ENCODE data around the gene NUP160.

Gene NUP160

DNA sequence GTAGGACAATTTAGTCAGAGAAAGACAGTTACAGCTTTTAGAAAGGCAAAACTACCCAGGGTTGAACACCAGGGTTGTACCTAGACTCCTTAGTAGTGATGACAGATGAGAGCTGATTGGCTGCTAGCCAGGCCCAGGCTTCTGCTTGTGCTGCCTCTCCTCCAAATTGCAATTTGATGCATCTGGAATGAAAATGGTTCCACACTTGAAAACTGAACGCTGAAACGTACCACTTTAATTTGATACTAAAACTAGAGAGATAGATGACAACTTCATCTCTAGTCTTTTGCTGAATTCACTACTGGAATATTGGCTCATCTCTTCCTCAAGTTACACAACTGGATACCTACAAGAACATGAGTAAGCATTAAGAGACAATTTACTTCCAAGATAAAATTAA lies 61.8 kb downstream of the NUP160 start:
- TF ChIP-seq, protein P1, sequence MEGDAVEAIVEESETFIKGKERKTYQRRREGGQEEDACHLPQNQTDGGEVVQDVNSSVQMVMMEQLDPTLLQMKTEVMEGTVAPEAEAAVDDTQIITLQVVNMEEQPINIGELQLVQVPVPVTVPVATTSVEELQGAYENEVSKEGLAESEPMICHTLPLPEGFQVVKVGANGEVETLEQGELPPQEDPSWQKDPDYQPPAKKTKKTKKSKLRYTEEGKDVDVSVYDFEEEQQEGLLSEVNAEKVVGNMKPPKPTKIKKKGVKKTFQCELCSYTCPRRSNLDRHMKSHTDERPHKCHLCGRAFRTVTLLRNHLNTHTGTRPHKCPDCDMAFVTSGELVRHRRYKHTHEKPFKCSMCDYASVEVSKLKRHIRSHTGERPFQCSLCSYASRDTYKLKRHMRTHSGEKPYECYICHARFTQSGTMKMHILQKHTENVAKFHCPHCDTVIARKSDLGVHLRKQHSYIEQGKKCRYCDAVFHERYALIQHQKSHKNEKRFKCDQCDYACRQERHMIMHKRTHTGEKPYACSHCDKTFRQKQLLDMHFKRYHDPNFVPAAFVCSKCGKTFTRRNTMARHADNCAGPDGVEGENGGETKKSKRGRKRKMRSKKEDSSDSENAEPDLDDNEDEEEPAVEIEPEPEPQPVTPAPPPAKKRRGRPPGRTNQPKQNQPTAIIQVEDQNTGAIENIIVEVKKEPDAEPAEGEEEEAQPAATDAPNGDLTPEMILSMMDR (IDR thresholded peaks at IDR 0.05; ENCODE audit: low read length): no peak
- no peak for TF ChIP-seq EZH2 (IDR thresholded peaks at IDR 0.05; ENCODE audit: borderline replicate concordance, low read length)
- Histone ChIP-seq H3K36me3 (ENCODE audit: insufficient read depth, low read length) (peaks cover 87% of the 10 kb centered on the region), H3K9ac (ENCODE audit: low read length) (no peak overlapping the region)

DNA sequence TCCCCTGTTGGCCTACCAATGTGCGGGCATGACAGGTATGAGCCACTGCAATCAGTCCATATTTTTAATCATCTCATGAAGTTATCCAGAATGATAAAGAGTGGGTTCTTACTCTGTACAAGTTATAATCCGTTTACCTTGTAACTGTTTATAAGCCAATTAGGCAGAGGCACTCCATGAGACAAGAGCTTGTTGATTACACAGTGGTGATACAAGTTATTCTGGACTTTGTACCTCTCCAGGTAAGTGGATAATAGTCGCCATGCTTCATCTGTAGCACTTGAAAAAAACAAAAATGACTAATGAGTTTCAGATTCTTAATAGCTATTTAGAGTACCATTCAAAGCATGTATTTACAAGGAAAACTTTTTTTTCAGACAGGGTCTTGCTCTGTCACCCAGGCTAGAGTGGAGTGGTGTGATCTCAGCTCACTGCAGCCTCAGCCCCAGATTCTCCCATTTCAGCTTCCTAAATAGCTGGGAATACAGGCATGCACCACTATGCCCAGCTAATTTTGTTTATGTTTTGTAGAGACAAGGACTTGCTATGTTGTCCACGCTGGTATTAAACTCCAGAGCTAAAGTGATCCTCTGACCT lies 63.3 kb downstream of the NUP160 start:
- H3K27me3 ChIP-seq (ENCODE audit: insufficient read depth, low read length): no peaks in the 10 kb centered on the region
- H3K9ac ChIP-seq (ENCODE audit: low read length): no peak overlapping the region
- H3K4me3 ChIP-seq (ENCODE audit: low read depth, low read length, poor library complexity, severe bottlenecking): no peak overlapping the region
- no peak overlapping the region for H3K4me2 ChIP-seq (ENCODE audit: low read length)
- no peak overlapping the region for H2AFZ ChIP-seq (ENCODE audit: low read length)
- H3F3A ChIP-seq (ENCODE audit: insufficient read depth, low read length): no peaks in the 10 kb centered on the region
- no peaks in the 10 kb centered on the region for H3K9me3 ChIP-seq (ENCODE audit: low read length)
- no peak overlapping the region for H3K27ac ChIP-seq (ENCODE audit: low read depth, low read length, poor library complexity, severe bottlenecking)
- no peaks in the 10 kb centered on the region for H4K20me1 ChIP-seq (ENCODE audit: insufficient read depth, low read length)
- no peaks in the 10 kb centered on the region for H3K79me2 ChIP-seq (ENCODE audit: insufficient read depth, low read length)
- peaks cover 85% of the 10 kb centered on the region for H3K36me3 ChIP-seq (ENCODE audit: insufficient read depth, low read length)
- TF ChIP-seq, protein P1 (IDR thresholded peaks at IDR 0.05; ENCODE audit: low read length): no peak
- no peak for TF ChIP-seq EZH2 (IDR thresholded peaks at IDR 0.05; ENCODE audit: borderline replicate concordance, low read length)
- no peaks in the 10 kb centered on the region for H3K4me1 ChIP-seq (ENCODE audit: insufficient read depth, low read length, severe bottlenecking)
- no peaks in the 10 kb centered on the region for H3K9me2 ChIP-seq (ENCODE audit: low read depth, low read length)

More for the DNA sequence above, 61.8 kb downstream of the NUP160 start:
- Histone ChIP-seq H3K4me3 (ENCODE audit: low read depth, low read length, poor library complexity, severe bottlenecking) (no peak overlapping the region), H3K27ac (ENCODE audit: low read depth, low read length, poor library complexity, severe bottlenecking) (no peak overlapping the region), H3K4me1 (ENCODE audit: insufficient read depth, low read length, severe bottlenecking) (no peaks in the 10 kb centered on the region), H3F3A (ENCODE audit: insufficient read depth, low read length) (no peaks in the 10 kb centered on the region), H3K79me2 (ENCODE audit: insufficient read depth, low read length) (no peaks in the 10 kb centered on the region), H4K20me1 (ENCODE audit: insufficient read depth, low read length) (no peaks in the 10 kb centered on the region), H3K27me3 (ENCODE audit: insufficient read depth, low read length) (no peaks in the 10 kb centered on the region), H2AFZ (ENCODE audit: low read length) (no peak overlapping the region), H3K4me2 (ENCODE audit: low read length) (no peak overlapping the region), H3K9me2 (ENCODE audit: low read depth, low read length) (no peaks in the 10 kb centered on the region), H3K9me3 (ENCODE audit: low read length) (no peaks in the 10 kb centered on the region)

DNA sequence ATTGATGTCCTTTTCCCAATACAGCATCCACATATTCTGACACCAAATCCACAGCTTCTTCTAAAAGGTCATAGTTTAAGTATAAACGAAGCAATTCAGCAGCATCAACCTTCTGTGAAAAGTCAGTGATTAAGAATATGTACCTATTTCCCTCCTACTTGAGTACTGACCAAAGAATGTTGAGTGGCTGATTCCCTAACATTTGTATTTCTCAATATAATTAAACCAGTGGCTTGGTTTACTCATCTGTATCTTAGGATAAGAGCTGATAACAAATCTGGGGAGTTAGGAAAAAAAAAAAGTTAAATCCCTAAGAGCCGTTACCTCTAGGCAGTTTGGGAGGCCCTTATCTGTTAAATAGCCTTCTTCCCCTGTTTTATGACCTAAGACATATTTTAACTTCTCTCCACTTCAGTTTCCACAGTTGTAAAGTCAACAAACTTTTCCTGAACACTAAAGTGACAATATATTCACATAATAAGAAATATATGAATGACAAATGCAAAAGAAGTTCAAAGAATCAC lies 65.0 kb downstream of the NUP160 start:
- no peak overlapping the region for H3K9ac ChIP-seq (ENCODE audit: low read length)
- H2AFZ ChIP-seq (ENCODE audit: low read length): no peak overlapping the region
- H3K27me3 ChIP-seq (ENCODE audit: insufficient read depth, low read length): no peaks in the 10 kb centered on the region
- no peaks in the 10 kb centered on the region for H3K79me2 ChIP-seq (ENCODE audit: insufficient read depth, low read length)
- H3K4me3 ChIP-seq (ENCODE audit: low read depth, low read length, poor library complexity, severe bottlenecking): no peak overlapping the region
- H3K9me3 ChIP-seq (ENCODE audit: low read length): no peaks in the 10 kb centered on the region
- no peaks in the 10 kb centered on the region for H4K20me1 ChIP-seq (ENCODE audit: insufficient read depth, low read length)
- H3K27ac ChIP-seq (ENCODE audit: low read depth, low read length, poor library complexity, severe bottlenecking): no peak overlapping the region
- no peaks in the 10 kb centered on the region for H3K4me1 ChIP-seq (ENCODE audit: insufficient read depth, low read length, severe bottlenecking)
- H3K4me2 ChIP-seq (ENCODE audit: low read length): no peak overlapping the region
- no peaks in the 10 kb centered on the region for H3F3A ChIP-seq (ENCODE audit: insufficient read depth, low read length)
- TF ChIP-seq EZH2 (IDR thresholded peaks at IDR 0.05; ENCODE audit: borderline replicate concordance, low read length): no peak
- TF ChIP-seq, protein P1 (IDR thresholded peaks at IDR 0.05; ENCODE audit: low read length): no peak
- H3K36me3 ChIP-seq (ENCODE audit: insufficient read depth, low read length): peaks cover 90% of the 10 kb centered on the region
- H3K9me2 ChIP-seq (ENCODE audit: low read depth, low read length): no peaks in the 10 kb centered on the region

Data from OCI-LY1 (cell line).